Mesodermal cell (in vitro differentiated cells): ENCODE results near the gene DAO.

Source experiments
- H3K27ac ChIP-seq: 2 replicates; pipeline ENCODE4 v1.7.0; 2013; ENCODE audit warnings: mild to moderate bottlenecking, low read depth, low read length, moderate library complexity; ENCODE audit not compliant: severe bottlenecking
- H3K36me3 ChIP-seq: 2 replicates; pipeline ENCODE4 v1.7.1; 2013; ENCODE audit warnings: mild to moderate bottlenecking, low read length, moderate library complexity; ENCODE audit not compliant: control insufficient read depth, insufficient read depth
- H3K4me1 ChIP-seq: one replicate; pipeline ENCODE4 v1.7.1; 2013; ENCODE audit warnings: mild to moderate bottlenecking, low read length; ENCODE audit not compliant: insufficient read depth, control insufficient read depth, poor library complexity, severe bottlenecking
- H3K4me3 ChIP-seq: 2 replicates; pipeline ENCODE4 v1.7.0; 2013; ENCODE audit warnings: low read length, control low read depth, mild to moderate bottlenecking; ENCODE audit not compliant: insufficient read depth, poor library complexity, severe bottlenecking; ENCODE audit errors: extremely low read depth
- H3K9me3 ChIP-seq: 2 replicates; pipeline ENCODE4 v1.7.1; 2013; ENCODE audit warnings: mild to moderate bottlenecking, low read length, moderate library complexity; ENCODE audit not compliant: control insufficient read depth
- WGBS, 2 experiments: methylation state at CpG; one replicate each; pipeline ENCODE4 v1.1.5; 2013; ENCODE audit warnings: missing lambda C conversion rate in 2 of 2; ENCODE audit not compliant: insufficient coverage in 2 of 2; 5-methylcytosine and 5-hydroxymethylcytosine counted together

Gene DAO

DNA sequence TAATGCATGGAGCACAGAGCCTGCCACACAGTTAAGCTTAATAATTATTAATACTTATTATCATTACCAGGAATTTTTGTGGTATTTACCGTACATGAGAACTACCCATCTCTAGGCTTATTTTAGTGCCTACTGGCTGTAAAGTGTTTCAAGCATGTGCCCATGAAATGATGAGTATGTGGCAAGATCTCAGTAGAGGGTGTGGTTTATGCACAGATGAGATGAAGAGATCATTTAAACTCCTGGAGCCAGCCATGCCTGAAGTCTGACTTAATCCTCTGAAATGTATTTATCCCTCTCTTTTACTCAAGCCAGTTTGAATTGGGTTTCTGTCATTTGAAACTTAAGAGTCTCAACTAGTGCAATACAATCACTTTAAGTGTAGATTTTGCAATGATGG is 60.2 kb downstream of the DAO start:
- Histone ChIP-seq H3K4me3 (no peak overlapping the region), H3K4me1 (no peaks in the 10 kb centered on the region), H3K27ac (no peak overlapping the region), H3K36me3 (no peaks in the 10 kb centered on the region), H3K9me3 (no peaks in the 10 kb centered on the region)
- WGBS, 2 experiments: no CpG with 5 or more reads among the region's 1 CpG

DNA sequence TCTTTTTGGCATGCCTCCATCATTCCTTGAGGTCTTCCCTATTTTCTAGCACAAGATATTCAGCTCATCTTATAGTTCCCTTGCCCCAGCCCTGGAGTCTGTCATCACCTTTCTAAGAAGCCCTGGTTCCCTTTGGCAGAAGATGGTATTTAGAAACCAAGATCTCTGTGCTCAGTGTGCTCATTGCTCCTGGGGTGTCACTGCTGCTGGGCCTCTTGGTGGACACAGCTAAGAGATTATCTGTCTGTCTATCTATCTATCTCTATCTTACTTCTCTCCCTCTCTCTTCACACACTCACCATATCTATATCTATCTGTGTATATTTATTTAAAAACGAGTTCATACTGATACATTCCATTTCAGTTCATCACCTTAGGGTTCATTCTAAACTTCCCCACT is 67.2 kb downstream of the DAO start:
- 80% methylated on average over 1 of the region's 1 CpG; no CpG with 5 or more reads in 1 of the 2 experiments for WGBS, 2 experiments
- no peak overlapping the region for H3K4me3 ChIP-seq
- H3K9me3 ChIP-seq: peaks cover 6% of the 10 kb centered on the region
- no peak overlapping the region for H3K27ac ChIP-seq
- no peaks in the 10 kb centered on the region for H3K36me3 ChIP-seq
- H3K4me1 ChIP-seq: no peaks in the 10 kb centered on the region

DNA sequence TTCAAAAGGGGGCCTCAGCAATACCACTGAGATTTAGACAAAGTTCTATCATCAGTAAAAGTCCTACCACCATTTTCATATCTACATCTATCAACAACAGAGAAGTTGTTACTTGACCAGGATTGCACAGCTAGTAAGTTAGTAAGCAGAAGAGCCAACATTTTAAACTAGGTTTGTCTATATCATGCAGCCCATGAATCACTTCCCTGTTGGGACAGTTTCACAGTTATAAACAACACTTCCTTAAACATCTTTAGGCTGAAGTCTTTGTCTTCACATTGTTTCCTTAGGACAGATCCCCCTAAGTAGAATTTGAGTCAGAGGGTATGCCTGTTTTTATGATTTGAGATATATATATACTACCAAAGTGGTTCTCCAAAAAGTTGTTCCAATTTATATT is 68.5 kb downstream of the DAO start:
- Histone ChIP-seq H3K9me3 (peaks cover 6% of the 10 kb centered on the region), H3K4me1 (no peaks in the 10 kb centered on the region), H3K4me3 (no peak overlapping the region), H3K36me3 (no peaks in the 10 kb centered on the region), H3K27ac (no peak overlapping the region)

GRCh38 chr12:108949976-108950375 is 70.1 kb downstream of the DAO start:
- Histone ChIP-seq H3K9me3 (peaks cover 6% of the 10 kb centered on the region), H3K36me3 (no peaks in the 10 kb centered on the region), H3K27ac (no peak overlapping the region), H3K4me1 (no peaks in the 10 kb centered on the region), H3K4me3 (no peak overlapping the region)
- WGBS, 2 experiments: 100% methylated on average over 1 of the region's 1 CpG; no CpG with 5 or more reads in 1 of the 2 experiments
